ENCODE results near the gene AGK.

GRCh38 chr7:141691540-141691939 lies 140.3 kb downstream of the AGK start:
- TF ChIP-seq CTCF (IDR thresholded peaks at IDR 0.05; ENCODE audit: low read depth, low read length) (no peak), EZH2phosphoT487 (IDR thresholded peaks at IDR 0.05; ENCODE audit: low read depth) (no peak)

All from OCI-LY3 (cell line).